GM12878 (cell line): ENCODE data around the gene ZDHHC1. TPM values are rescaled to one million over a fixed set of nuclear protein-coding genes. Genes with fewer than 3 reads are reported as not detected.

Experiments
- ATAC-seq: fragments of 200-7000 bp; cut with Tn5 transposase; 3 replicates; pipeline ENCODE4 v1.9.1; 2020; ENCODE audit warnings: mild to moderate bottlenecking, moderate library complexity
- BruUV-seq: library from RNA; stranded (reverse); fragments of 400-500 nt; replicated peaks from 2 replicates; lab custom pipeline; 2021; lab: Mats Ljungman, UMichigan
- CTCF ChIA-PET: fragments of 300-600 bp; sonication (Branson Sonifier 250); formaldehyde crosslinking; extraction: SDS; loops from one replicate; lab custom pipeline; 2021; ENCODE audit warnings: inconsistent platforms; lab: Yijun Ruan, JAX
- POLR2A ChIA-PET: fragments of 350-600 bp; formaldehyde crosslinking; extraction: SDS; loops from one replicate; lab custom pipeline; 2021; ENCODE audit warnings: inconsistent platforms; lab: Charles Lee
- RAD21 ChIA-PET: fragments of 300-600 bp; sonication (Branson Sonifier 250); formaldehyde crosslinking; loops from one replicate; lab custom pipeline; 2023; ENCODE audit warnings: antibody characterized with exemption; ENCODE audit not compliant: unreplicated experiment; lab: Charles Lee
- SMC1A ChIA-PET: fragments of 300-600 bp; sonication (Branson Sonifier 250); formaldehyde crosslinking; loops from one replicate; lab custom pipeline; 2023; ENCODE audit not compliant: unreplicated experiment, uncharacterized antibody; lab: Charles Lee
- DNase-seq: peaks from one replicate; pipeline ENCODE4 v3.0.0-alpha.2; 2011; ENCODE audit warnings: low read depth, low spot score
- FAIRE-seq: peaks from 3 replicates; lab custom pipeline; 2011; peaks lifted over from hg19 to GRCh38; lab: Jason Lieb, UNC
- H2AFZ ChIP-seq: 2 replicates; pipeline ENCODE4 v1.6.0; 2011; ENCODE audit warnings: low read depth, low read length, control low read depth; ENCODE audit not compliant: control insufficient read depth
- H3K27ac ChIP-seq: 2 replicates; pipeline ENCODE4 v1.5.1; 2011; ENCODE audit warnings: control low read depth; ENCODE audit not compliant: control insufficient read depth, insufficient read depth
- H3K27me3 ChIP-seq, 2 experiments: replicated peaks in 1 of 2; 2 replicates each; pipeline versions ENCODE4 v1.6.0 to v1.6.1; 2011; ENCODE audit warnings: low read length in 1 of 2; ENCODE audit not compliant: control insufficient read depth in 2 of 2, insufficient read depth in 2 of 2
- H3K36me3 ChIP-seq, 2 experiments: 2 replicates each; pipeline ENCODE4 v1.5.1; 2011; ENCODE audit warnings: low read length in 1 of 2; ENCODE audit not compliant: control insufficient read depth in 2 of 2, insufficient read depth in 2 of 2
- H3K4me1 ChIP-seq: 2 replicates; pipeline ENCODE4 v1.6.1; 2011; ENCODE audit warnings: mild to moderate bottlenecking, low read length, moderate library complexity, mixed read lengths; ENCODE audit not compliant: control insufficient read depth, insufficient read depth
- H3K4me2 ChIP-seq: 2 replicates; pipeline ENCODE4 v1.6.0; 2011; ENCODE audit warnings: control low read depth; ENCODE audit not compliant: control insufficient read depth, insufficient read depth
- H3K4me3 ChIP-seq: fragments of 200-600 bp; sonication (generic); 2 replicates; pipeline ENCODE4 v1.5.1; 2016
- H3K79me2 ChIP-seq: 2 replicates; pipeline ENCODE4 v1.6.0; 2011; ENCODE audit warnings: low read length; ENCODE audit not compliant: control insufficient read depth, insufficient read depth
- H3K9ac ChIP-seq: 2 replicates; pipeline ENCODE4 v1.8.0; 2011; ENCODE audit warnings: low read length, control low read depth, mixed read lengths; ENCODE audit not compliant: control insufficient read depth, insufficient read depth
- H3K9me3 ChIP-seq: replicated peaks from 3 replicates; pipeline ENCODE4 v1.5.1; 2011; ENCODE audit warnings: mild to moderate bottlenecking, low read length; ENCODE audit not compliant: control insufficient read depth, insufficient read depth
- H4K20me1 ChIP-seq: 2 replicates; pipeline ENCODE4 v1.6.0; 2011; ENCODE audit not compliant: control insufficient read depth, insufficient read depth
- CBX5 ChIP-seq: sonication (generic); IDR thresholded peaks from 2 replicates; pipeline ENCODE4 v1.6.1; 2016; ENCODE audit warnings: low read depth, moderate library complexity, mild to moderate bottlenecking, inconsistent platforms
- KAT2A ChIP-seq: conservative IDR thresholded peaks from 2 replicates; pipeline ENCODE4 v1.6.1; 2011; ENCODE audit warnings: low read depth, low read length; ENCODE audit not compliant: control insufficient read depth
- SUPT20H ChIP-seq: IDR thresholded peaks from 2 replicates; pipeline ENCODE4 v1.6.1; 2011; ENCODE audit warnings: low read depth, mild to moderate bottlenecking, low read length, moderate library complexity, borderline replicate concordance; ENCODE audit not compliant: control insufficient read depth
- WGBS: methylation state at CpG from one replicate; pipeline ENCODE4 v1.1.6; 2016; ENCODE audit warnings: low lambda C conversion rate; ENCODE audit not compliant: insufficient replicate concordance, insufficient coverage; ENCODE audit errors: missing lambda C conversion rate; 5-methylcytosine and 5-hydroxymethylcytosine counted together
- in situ Hi-C: fragments of 300-500 bp; cut with MboI; formaldehyde crosslinking; loops from 9 replicates; pipeline ENCODE4 v1.14.3; 2018; ENCODE audit warnings: mixed read lengths
- intact Hi-C: fragments of 100-400 bp; cut with micrococcal nuclease; formaldehyde crosslinking; loops from one replicate; pipeline ENCODE4 v1.14.2; 2022; ENCODE audit not compliant: unreplicated experiment
- polyA plus RNA-seq, 11 experiments: library from polyadenylated mRNA; depleted of rRNA in 4 of 11; unstranded in 6 of 11; stranded (reverse) in 5 of 11; fragments of >200 nt; fragmentation: Nextera tagmentation in 4 of 11; fragmentation: Illumina TruSeq in 1 of 11; extraction: Ambion mirVana in 4 of 11; extraction: Trizol in 1 of 11; gene quantifications; 1 replicate in 1 of 11; 2 replicates in 10 of 11; pipeline versions ENCODE4 v1.2.1 to v1.2.3, GENCODE V29; 2011 to 2016; ENCODE audit warnings: inconsistent platforms in 2 of 11, missing spikeins in 2 of 11, low read depth in 1 of 11
- total RNA-seq, 4 experiments: library from RNA; depleted of rRNA in 3 of 4; stranded (reverse); fragments of >200 nt in 3 of 4; fragmentation: Illumina TruSeq in 1 of 4; extraction: Trizol in 1 of 4; gene quantifications; 2 replicates each; pipeline versions ENCODE4 v1.2.1 to v1.2.3, GENCODE V29; 2013 to 2021
- TF ChIP-seq, protein P1 (sequence below): IDR thresholded peaks from 2 replicates; pipeline ENCODE4 v1.6.1; 2011; ENCODE audit warnings: borderline replicate concordance, low read depth, mild to moderate bottlenecking, moderate library complexity, low read length; ENCODE audit not compliant: insufficient read depth, poor library complexity, severe bottlenecking
- TF ChIP-seq, protein P2 (sequence below): IDR thresholded peaks from 2 replicates; pipeline ENCODE4 v1.6.1; 2011; ENCODE audit warnings: mild to moderate bottlenecking, low read depth, low read length, moderate library complexity; ENCODE audit not compliant: insufficient replicate concordance

Gene ZDHHC1
- total and polyA plus RNA-seq, 10 of the 15 experiments (the other 5 are each of a cell fraction or from before 2014, with no cell fraction given), result 0.07 to 1.2 (median 0.66) TPM; not detected in 2

DNA sequence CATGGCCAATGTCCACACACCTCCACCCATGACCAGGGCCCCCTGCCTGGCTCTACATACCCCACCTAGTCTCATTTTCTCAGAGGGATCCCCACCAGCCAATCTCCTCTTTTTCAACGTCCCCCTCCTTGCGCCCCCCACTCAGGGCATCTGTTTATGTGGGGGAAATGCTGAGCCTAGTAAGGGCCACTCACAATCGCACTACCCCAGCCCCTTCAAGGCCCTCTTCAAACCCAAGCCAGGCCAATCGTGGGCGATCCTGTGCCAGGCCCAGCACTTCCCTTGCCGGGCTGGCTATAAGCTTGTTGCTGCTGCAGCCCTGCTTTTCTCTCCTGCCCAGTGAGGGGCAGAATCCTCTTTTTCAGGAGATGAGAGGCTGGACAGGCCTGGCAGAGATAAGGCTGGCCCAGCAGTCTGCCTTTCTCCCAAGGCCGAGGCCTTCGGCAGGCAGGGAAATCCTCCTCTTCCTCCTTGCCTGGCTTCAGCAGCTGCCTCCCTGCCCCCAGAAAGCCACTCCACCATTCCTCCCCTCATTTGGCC is 30.8 kb upstream of the ZDHHC1 start:
- H3K9ac ChIP-seq, result no peak overlapping the region
- no peak overlapping the region for H3K4me3 ChIP-seq
- H3K27ac ChIP-seq, result no peak overlapping the region
- no peak overlapping the region for H2AFZ ChIP-seq
- FAIRE-seq (no peak), ATAC-seq (no peak), DNase-seq (no peak)
- H3K4me2 ChIP-seq, result no peak overlapping the region
- no peaks in the 10 kb centered on the region for H3K79me2 ChIP-seq
- intact Hi-C loops (loop anchor here (1.0 kb wide), 1 partner anchor 19 kb away; no protein-coding TSS in a partner anchor), in situ Hi-C loops (no loop called here)
- SMC1A ChIA-PET, result interaction anchor here (1.3 to 2.5 kb wide), 3 partner anchors 17 to 19 kb away, joined by 3 to 13 read pairs (median 8); no protein-coding TSS in a partner anchor
- RAD21 ChIA-PET, result interaction anchor here (1.0 to 1.9 kb wide), 5 partner anchors 18 to 186 kb away, joined by 3 to 18 read pairs (median 4); no protein-coding TSS in a partner anchor
- no peaks in the 10 kb centered on the region for H3K27me3 ChIP-seq
- peaks cover 7 to 16% of the 10 kb centered on the region in 2 experiments for H3K36me3 ChIP-seq
- CTCF ChIA-PET, result interaction anchor here (0.6 to 7.7 kb wide), 15 partner anchors 9 to 186 kb away, joined by 3 to 84 read pairs (median 4); no protein-coding TSS in a partner anchor
- 96% methylated on average over 8 of the region's 8 CpGs for WGBS
- H4K20me1 ChIP-seq, result 0 out of 2 replicates have a peak, but pooled peaks cover 4% of the 10 kb centered on the region
- no peaks in the 10 kb centered on the region for H3K4me1 ChIP-seq
- H3K9me3 ChIP-seq, result no peaks in the 10 kb centered on the region
- BruUV-seq, result no TSS peak
- POLR2A ChIA-PET, result no interaction called here
- TF ChIP-seq SUPT20H (no peak), KAT2A (no peak), CBX5 (no peak)
- TF ChIP-seq, protein P1, sequence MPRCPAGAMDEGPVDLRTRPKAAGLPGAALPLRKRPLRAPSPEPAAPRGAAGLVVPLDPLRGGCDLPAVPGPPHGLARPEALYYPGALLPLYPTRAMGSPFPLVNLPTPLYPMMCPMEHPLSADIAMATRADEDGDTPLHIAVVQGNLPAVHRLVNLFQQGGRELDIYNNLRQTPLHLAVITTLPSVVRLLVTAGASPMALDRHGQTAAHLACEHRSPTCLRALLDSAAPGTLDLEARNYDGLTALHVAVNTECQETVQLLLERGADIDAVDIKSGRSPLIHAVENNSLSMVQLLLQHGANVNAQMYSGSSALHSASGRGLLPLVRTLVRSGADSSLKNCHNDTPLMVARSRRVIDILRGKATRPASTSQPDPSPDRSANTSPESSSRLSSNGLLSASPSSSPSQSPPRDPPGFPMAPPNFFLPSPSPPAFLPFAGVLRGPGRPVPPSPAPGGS, result peak; percentile 73
- TF ChIP-seq, protein P2, sequence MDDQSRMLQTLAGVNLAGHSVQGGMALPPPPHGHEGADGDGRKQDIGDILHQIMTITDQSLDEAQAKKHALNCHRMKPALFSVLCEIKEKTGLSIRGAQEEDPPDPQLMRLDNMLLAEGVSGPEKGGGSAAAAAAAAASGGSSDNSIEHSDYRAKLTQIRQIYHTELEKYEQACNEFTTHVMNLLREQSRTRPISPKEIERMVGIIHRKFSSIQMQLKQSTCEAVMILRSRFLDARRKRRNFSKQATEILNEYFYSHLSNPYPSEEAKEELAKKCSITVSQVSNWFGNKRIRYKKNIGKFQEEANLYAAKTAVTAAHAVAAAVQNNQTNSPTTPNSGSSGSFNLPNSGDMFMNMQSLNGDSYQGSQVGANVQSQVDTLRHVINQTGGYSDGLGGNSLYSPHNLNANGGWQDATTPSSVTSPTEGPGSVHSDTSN, result peak; percentile 27
